H1 (cell line): ENCODE data around the gene NSUN2. TPM values are rescaled to one million over a fixed set of nuclear protein-coding genes. Genes with fewer than 3 reads are reported as not detected.

ENCODE experiments used
- CBX8 ChIP-seq: fragments of 300-800, 300-1000 bp; sonication (generic); IDR thresholded peaks from 2 replicates; pipeline ENCODE4 v1.7.1; 2016; ENCODE audit warnings: low read depth, low read length, borderline replicate concordance
- CHD1 ChIP-seq: IDR thresholded peaks from 2 replicates; pipeline ENCODE4 v1.6.1; 2012; ENCODE audit warnings: low read depth, low read length, improper control_type of control experiment
- polyA plus RNA-seq, 7 experiments: library from polyadenylated mRNA; depleted of rRNA in 3 of 7; stranded (reverse) in 5 of 7; unstranded in 2 of 7; fragments of >200 nt in 5 of 7; fragments of 200-250 nt in 2 of 7; gene quantifications; 1 replicate in 5 of 7; 2 replicates in 1 of 7; 4 replicates in 1 of 7; pipeline versions ENCODE4 v1.2.1 to v1.2.3, GENCODE V29; 2011 to 2013; ENCODE audit warnings: missing spikeins in 2 of 7, mixed read lengths in 2 of 7
- total RNA-seq: library from RNA; stranded (reverse); fragmentation: NEBNext Ultra II Directional; extraction: Animal tissue kit (Norgen Biotek cat#: 25700); gene quantifications from 2 replicates; pipeline ENCODE4 v1.2.1, GENCODE V29; 2021
- TF ChIP-seq, protein P1 (sequence below), 3 experiments: IDR thresholded peaks; 1 replicate in 2 of 3; 2 replicates in 1 of 3; pipeline versions ENCODE4 v1.5.1 to v1.6.1; 2011; ENCODE audit warnings: low read length in 3 of 3, mild to moderate bottlenecking in 3 of 3, inconsistent platforms in 2 of 3, low read depth in 1 of 3, moderate library complexity in 1 of 3; ENCODE audit not compliant: insufficient read depth in 1 of 3; ENCODE audit errors: control extremely low read depth in 1 of 3

Gene NSUN2
- total and polyA plus RNA-seq, 2 of the 8 experiments (the other 6 are each of a cell fraction or from before 2014, with no cell fraction given) = 47.3 to 94.7 TPM

- TF ChIP-seq, protein P1, sequence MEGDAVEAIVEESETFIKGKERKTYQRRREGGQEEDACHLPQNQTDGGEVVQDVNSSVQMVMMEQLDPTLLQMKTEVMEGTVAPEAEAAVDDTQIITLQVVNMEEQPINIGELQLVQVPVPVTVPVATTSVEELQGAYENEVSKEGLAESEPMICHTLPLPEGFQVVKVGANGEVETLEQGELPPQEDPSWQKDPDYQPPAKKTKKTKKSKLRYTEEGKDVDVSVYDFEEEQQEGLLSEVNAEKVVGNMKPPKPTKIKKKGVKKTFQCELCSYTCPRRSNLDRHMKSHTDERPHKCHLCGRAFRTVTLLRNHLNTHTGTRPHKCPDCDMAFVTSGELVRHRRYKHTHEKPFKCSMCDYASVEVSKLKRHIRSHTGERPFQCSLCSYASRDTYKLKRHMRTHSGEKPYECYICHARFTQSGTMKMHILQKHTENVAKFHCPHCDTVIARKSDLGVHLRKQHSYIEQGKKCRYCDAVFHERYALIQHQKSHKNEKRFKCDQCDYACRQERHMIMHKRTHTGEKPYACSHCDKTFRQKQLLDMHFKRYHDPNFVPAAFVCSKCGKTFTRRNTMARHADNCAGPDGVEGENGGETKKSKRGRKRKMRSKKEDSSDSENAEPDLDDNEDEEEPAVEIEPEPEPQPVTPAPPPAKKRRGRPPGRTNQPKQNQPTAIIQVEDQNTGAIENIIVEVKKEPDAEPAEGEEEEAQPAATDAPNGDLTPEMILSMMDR (IDR thresholded peaks at IDR 0.05; ENCODE audit: control extremely low read depth in 1 of 3, insufficient read depth in 1 of 3, low read depth in 1 of 3, low read length in 3 of 3) = peak in 1 of 3 experiments; percentile 8; a peak in 1 of 4 replicates
- TF ChIP-seq CHD1 = no peak
- TF ChIP-seq CBX8 = no peak
These were observed 58.2 kb downstream of the NSUN2 start (continued) for GRCh38 chr5:6574537-6575245.
